Activated CD4-positive, CD25-positive, alpha-beta regulatory T cell treated with anti-CD3 and anti-CD28 coated beads, Interleukin-2, amount 50 U/mL, for 16 hours (primary cell): Measurements from ENCODE around the gene NABP2.

Experiments
- DNase-seq: peaks from one replicate; pipeline ENCODE4 v3.0.0-alpha.2; 2020; ENCODE audit warnings: low read depth, low spot score

The NABP2 gene

DNA sequence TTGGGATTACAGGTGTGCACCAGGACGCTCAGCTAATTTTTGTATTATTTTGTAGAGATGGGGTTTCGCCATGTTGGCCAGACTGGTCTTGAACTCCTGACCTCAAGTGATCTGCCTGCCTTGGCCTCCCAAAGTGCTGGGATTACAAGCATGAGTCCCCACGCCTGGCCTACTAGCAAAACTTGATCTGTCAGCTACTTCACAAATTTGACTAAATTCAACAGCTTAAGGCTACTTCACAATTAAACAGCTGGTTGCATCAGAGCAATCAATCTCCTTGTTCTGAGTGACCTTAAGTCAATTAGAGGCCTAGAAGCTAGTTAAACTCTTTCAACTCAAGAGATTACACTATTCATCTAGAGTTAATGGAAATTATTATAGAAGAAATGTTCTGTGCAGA is 54.8 kb downstream of the NABP2 start:
- no peak for DNase-seq
